ENCODE results near the gene AK3. TPM values are rescaled to one million over a fixed set of nuclear protein-coding genes. Genes with fewer than 3 reads are reported as not detected.
A peak's percentile ranks its signal among the peaks of the same experiment; 100 is the strongest.

AK3 gene
- total and polyA plus RNA-seq, 2 of the 8 experiments (the other 6 are each of a cell fraction or from before 2014, with no cell fraction given) = 8.9 to 30.0 TPM

DNA sequence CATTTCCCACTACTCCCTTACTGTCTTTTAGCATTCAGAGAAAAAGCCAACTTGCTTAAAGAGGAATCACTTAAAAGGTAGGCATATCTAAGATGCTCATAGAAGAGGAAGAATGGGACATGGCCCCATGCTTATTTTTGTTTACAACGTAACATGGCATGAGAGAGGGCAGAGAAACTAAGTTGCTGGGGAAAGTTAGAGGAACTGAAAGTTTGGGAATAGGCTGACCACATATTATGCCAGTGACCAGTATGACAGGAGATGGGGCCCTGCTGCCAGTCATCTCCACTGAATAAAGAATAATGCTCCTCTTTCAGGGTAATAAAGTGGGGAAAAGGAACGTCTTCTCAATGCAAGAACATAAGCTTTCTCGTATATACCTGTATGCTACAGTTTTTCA, 77.0 kb downstream of the AK3 start:
- Histone ChIP-seq H4K8ac (ENCODE audit: extremely low read depth, insufficient read depth, low read length) (no peak overlapping the region), H3K79me2 (ENCODE audit: control insufficient read depth in 1 of 2, insufficient read depth in 2 of 2, low read length in 2 of 2) (peaks cover 3 to 9% of the 10 kb centered on the region in 2 experiments; a peak in 2 of 4 replicates), H3K79me1 (ENCODE audit: low read depth, low read length) (peaks cover 6% of the 10 kb centered on the region; the same call in 1 of the 2 replicates), H3K27ac (ENCODE audit: low read depth, low read length) (no peak overlapping the region), H4K20me1 (replicated peaks in 1 of 2; ENCODE audit: control insufficient read depth in 1 of 2, insufficient read depth in 2 of 2, low read length in 2 of 2) (no peaks in the 10 kb centered on the region), H2BK15ac (ENCODE audit: low read length) (no peak overlapping the region), H3K18ac (ENCODE audit: extremely low read depth, low read length) (no peak overlapping the region), H3K23me2 (ENCODE audit: low read depth, low read length) (peaks cover 16% of the 10 kb centered on the region), H3K9me3 (ENCODE audit: insufficient read depth in 2 of 2, low read depth in 1 of 2, low read length in 1 of 2) (no peaks in the 10 kb centered on the region), H2BK20ac (ENCODE audit: low read length) (no peak overlapping the region), H2AK5ac (ENCODE audit: low read depth, low read length) (no peak overlapping the region), H3K4ac (replicated peaks; ENCODE audit: insufficient read length, low read depth, low read length) (no peak overlapping the region), H2BK120ac (replicated peaks; ENCODE audit: low read depth, low read length) (no peak overlapping the region), H3K14ac (ENCODE audit: insufficient read length) (no peak overlapping the region), H3K56ac (replicated peaks; ENCODE audit: insufficient read length, low read depth, low read length) (no peak overlapping the region), H2AFZ (ENCODE audit: low read length) (no peak overlapping the region), H3K4me1 (replicated peaks in 1 of 4; ENCODE audit: control insufficient read depth in 3 of 4, insufficient read depth in 4 of 4, low read length in 3 of 4) (peaks cover 4 to 23% (median 9%) of the 10 kb centered on the region in 4 experiments), H3K23ac (ENCODE audit: insufficient read length) (no peak overlapping the region), H3K4me3 (ENCODE audit: extremely low read depth in 1 of 4, insufficient read depth in 2 of 4, low read depth in 3 of 4, low read length in 4 of 4) (peak overlapping the region in 1 of 4 experiments; percentile 84; a peak in 2 of 8 replicates), H3K9ac (replicated peaks in 1 of 4; ENCODE audit: extremely low read depth in 1 of 4, low read depth in 3 of 4, low read length in 3 of 4) (no peak overlapping the region), H3K36me3 (ENCODE audit: control insufficient read depth in 2 of 4, insufficient read depth in 4 of 4, low read length in 3 of 4) (no peaks in the 10 kb centered on the region), H2BK12ac (ENCODE audit: low read depth, low read length) (no peak overlapping the region), H2BK5ac (ENCODE audit: low read depth, low read length) (no peak overlapping the region), H3K4me2 (ENCODE audit: insufficient read depth in 1 of 2, low read depth in 2 of 2, low read length in 2 of 2) (peak overlapping the region; percentile 50 to 94; a peak in 3 of 4 replicates), H4K5ac (ENCODE audit: insufficient read length, low read depth, low read length) (no peak overlapping the region), H3K27me3 (replicated peaks in 1 of 4; ENCODE audit: control insufficient read depth in 3 of 4, extremely low read depth in 1 of 4, insufficient read depth in 3 of 4, low read length in 3 of 4) (no peaks in the 10 kb centered on the region), H4K91ac (replicated peaks; ENCODE audit: insufficient read length, low read length) (no peak overlapping the region)
- WGBS, 2 experiments (ENCODE audit: extremely low coverage in 1 of 2, insufficient coverage in 1 of 2, insufficient read length in 1 of 2, insufficient replicate concordance in 2 of 2, low coverage in 1 of 2, low lambda C conversion rate in 2 of 2, missing lambda C conversion rate in 1 of 2) = 89% methylated on average over 3 of the region's 3 CpGs; no CpG with 5 or more reads in 1 of the 2 experiments
- CTCF ChIA-PET (ENCODE audit: partially characterized antibody) = interaction anchor here (0.7 to 3.2 kb wide), 5 partner anchors 12 to 70 kb away, joined by 3 to 13 read pairs (median 7); partner anchors contain the start of gene CDC37L1
- DNase-seq (ENCODE audit: low read depth in 1 of 2, low spot score in 2 of 2) = no peak
- no peak for FAIRE-seq
- POLR2A ChIA-PET (ENCODE audit: partially characterized antibody) = interaction anchor here (2.8 to 3.3 kb wide), 2 partner anchors 13 to 15 kb away, joined by 8 to 12 read pairs; partner anchors contain the start of gene CDC37L1
- no peak for TF ChIP-seq EZH2 (IDR thresholded peaks at IDR 0.05; ENCODE audit: low read depth, low read length, severe bottlenecking)
- no peak for TF ChIP-seq CHD2 (IDR thresholded peaks at IDR 0.05; ENCODE audit: low read length)
- no peak for TF ChIP-seq TEAD4 (IDR thresholded peaks at IDR 0.05; ENCODE audit: low read depth, low read length)
- no peak for TF ChIP-seq POU5F1 (IDR thresholded peaks at IDR 0.05; ENCODE audit: low read depth, low read length)
- TF ChIP-seq SRF (IDR thresholded peaks at IDR 0.05; ENCODE audit: low read depth, low read length) = no peak
- TF ChIP-seq, protein P1, sequence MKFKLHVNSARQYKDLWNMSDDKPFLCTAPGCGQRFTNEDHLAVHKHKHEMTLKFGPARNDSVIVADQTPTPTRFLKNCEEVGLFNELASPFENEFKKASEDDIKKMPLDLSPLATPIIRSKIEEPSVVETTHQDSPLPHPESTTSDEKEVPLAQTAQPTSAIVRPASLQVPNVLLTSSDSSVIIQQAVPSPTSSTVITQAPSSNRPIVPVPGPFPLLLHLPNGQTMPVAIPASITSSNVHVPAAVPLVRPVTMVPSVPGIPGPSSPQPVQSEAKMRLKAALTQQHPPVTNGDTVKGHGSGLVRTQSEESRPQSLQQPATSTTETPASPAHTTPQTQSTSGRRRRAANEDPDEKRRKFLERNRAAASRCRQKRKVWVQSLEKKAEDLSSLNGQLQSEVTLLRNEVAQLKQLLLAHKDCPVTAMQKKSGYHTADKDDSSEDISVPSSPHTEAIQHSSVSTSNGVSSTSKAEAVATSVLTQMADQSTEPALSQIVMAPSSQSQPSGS (IDR thresholded peaks at IDR 0.05; ENCODE audit: low read length) = no peak
- TF ChIP-seq BCL11A (IDR thresholded peaks at IDR 0.05; ENCODE audit: low read depth in 2 of 2, low read length in 2 of 2) = no peak
- TF ChIP-seq ASH2L (IDR thresholded peaks at IDR 0.05; ENCODE audit: low read length) = no peak
- no peak for TF ChIP-seq RBBP5 (IDR thresholded peaks at IDR 0.05; ENCODE audit: borderline replicate concordance, low read depth, low read length)
- no peak for TF ChIP-seq RAD21 (IDR thresholded peaks at IDR 0.05 in 1 of 2, conservative IDR thresholded peaks at IDR 0.05 in 1 of 2; ENCODE audit: low read depth in 2 of 2, low read length in 2 of 2)
- TF ChIP-seq SIX5 (IDR thresholded peaks at IDR 0.05; ENCODE audit: low read depth, low read length) = no peak
- no peak for TF ChIP-seq KDM5A (IDR thresholded peaks at IDR 0.05; ENCODE audit: low read length)

Data from H1 (cell line).